MM.1S (cell line): Measurements from ENCODE around the gene ANTXR1.

Source experiments
- DNase-seq: peaks from one replicate; pipeline ENCODE4 v3.0.0-alpha.2; 2015
- H2AFZ ChIP-seq: fragments of 300-600 bp; sonication (generic); 2 replicates; pipeline ENCODE4 v1.6.0; 2016; ENCODE audit warnings: antibody characterized with exemption, low read length
- H3F3A ChIP-seq: fragments of 300-600 bp; sonication (generic); 2 replicates; pipeline ENCODE4 v1.6.1; 2016; ENCODE audit warnings: mild to moderate bottlenecking, antibody characterized with exemption, low read length, moderate library complexity, mixed read lengths; ENCODE audit not compliant: insufficient read depth
- H3K27ac ChIP-seq: fragments of 300-600 bp; sonication (generic); 2 replicates; pipeline ENCODE4 v1.5.1; 2016; ENCODE audit warnings: mild to moderate bottlenecking, low read length
- H3K27me3 ChIP-seq: fragments of 300-600 bp; sonication (generic); replicated peaks from 2 replicates; pipeline ENCODE4 v1.6.0; 2016; ENCODE audit warnings: low read length; ENCODE audit not compliant: insufficient read depth
- H3K36me3 ChIP-seq: fragments of 300-600 bp; sonication (generic); replicated peaks from 2 replicates; pipeline ENCODE4 v1.6.1; 2016; ENCODE audit warnings: mild to moderate bottlenecking, low read length, mixed read lengths; ENCODE audit not compliant: insufficient read depth
- H3K4me1 ChIP-seq: fragments of 300-600 bp; sonication (generic); 2 replicates; pipeline ENCODE4 v1.6.1; 2016; ENCODE audit warnings: low read length, mixed read lengths
- H3K4me2 ChIP-seq: fragments of 300-600 bp; sonication (generic); 2 replicates; pipeline ENCODE4 v1.6.0; 2016; ENCODE audit warnings: low read depth, low read length
- H3K4me3 ChIP-seq: fragments of 300-600 bp; sonication (generic); 2 replicates; pipeline ENCODE4 v1.5.1; 2016; ENCODE audit warnings: low read length, mixed read lengths
- H3K79me2 ChIP-seq: fragments of 300-600 bp; sonication (generic); 2 replicates; pipeline ENCODE4 v1.6.1; 2016; ENCODE audit warnings: mixed run types, low read length, mixed read lengths
- H3K9ac ChIP-seq: fragments of 300-600 bp; sonication (generic); 2 replicates; pipeline ENCODE4 v1.6.1; 2016; ENCODE audit warnings: low read length, mixed read lengths
- H3K9me2 ChIP-seq: fragments of 300-600 bp; sonication (generic); replicated peaks from 2 replicates; pipeline ENCODE4 v1.6.1; 2016; ENCODE audit warnings: mild to moderate bottlenecking, low read length, mixed read lengths; ENCODE audit not compliant: insufficient read depth
- H3K9me3 ChIP-seq: fragments of 300-600 bp; sonication (generic); replicated peaks from 2 replicates; pipeline ENCODE4 v1.6.1; 2016; ENCODE audit warnings: mild to moderate bottlenecking, low read length, mixed read lengths; ENCODE audit not compliant: insufficient read depth
- H4K20me1 ChIP-seq: fragments of 300-600 bp; sonication (generic); 2 replicates; pipeline ENCODE4 v1.6.1; 2016; ENCODE audit warnings: mild to moderate bottlenecking, low read length, moderate library complexity, mixed read lengths; ENCODE audit not compliant: insufficient read depth
- EZH2 ChIP-seq: fragments of 300-600 bp; sonication (generic); optimal IDR thresholded peaks from 2 replicates; pipeline ENCODE3; 2017; ENCODE audit warnings: low read depth, mild to moderate bottlenecking, antibody characterized with exemption, low read length, mixed read lengths
- EZH2phosphoT487 ChIP-seq: fragments of 300-600 bp; sonication (generic); IDR thresholded peaks from 2 replicates; pipeline ENCODE4 v1.6.1; 2018; ENCODE audit warnings: antibody characterized with exemption, low read length
- TF ChIP-seq, protein P1 (sequence below): fragments of 300-600 bp; sonication (generic); IDR thresholded peaks from 2 replicates; pipeline ENCODE4 v1.5.1; 2016; ENCODE audit warnings: antibody characterized with exemption, low read length, mixed read lengths

ANTXR1 gene

DNA sequence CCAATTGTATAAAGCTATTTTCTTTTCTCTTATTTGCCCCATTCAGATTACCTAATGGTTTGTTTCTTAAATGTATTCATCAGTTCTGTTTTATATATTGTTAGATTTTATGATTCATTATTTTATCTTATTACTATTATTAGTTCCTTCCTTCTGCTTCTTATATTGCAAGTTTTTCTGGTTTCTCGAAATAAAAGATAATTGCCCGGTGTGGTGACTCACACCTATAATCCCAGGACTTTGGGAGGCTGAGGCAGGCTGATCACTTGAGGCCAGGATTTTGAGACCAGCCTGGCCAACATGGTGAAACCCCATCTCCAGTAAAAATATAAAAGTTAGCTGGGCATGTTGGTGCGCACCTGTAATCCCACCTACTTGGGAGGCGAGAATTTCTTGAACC lies 37.8 kb downstream of the ANTXR1 start:
- H3K36me3 ChIP-seq = no peaks in the 10 kb centered on the region
- DNase-seq = no peak
- H2AFZ ChIP-seq = no peak overlapping the region
- H3F3A ChIP-seq = no peaks in the 10 kb centered on the region
- no peaks in the 10 kb centered on the region for H3K79me2 ChIP-seq
- no peak for TF ChIP-seq EZH2phosphoT487
- TF ChIP-seq EZH2 = no peak
- TF ChIP-seq, protein P1, sequence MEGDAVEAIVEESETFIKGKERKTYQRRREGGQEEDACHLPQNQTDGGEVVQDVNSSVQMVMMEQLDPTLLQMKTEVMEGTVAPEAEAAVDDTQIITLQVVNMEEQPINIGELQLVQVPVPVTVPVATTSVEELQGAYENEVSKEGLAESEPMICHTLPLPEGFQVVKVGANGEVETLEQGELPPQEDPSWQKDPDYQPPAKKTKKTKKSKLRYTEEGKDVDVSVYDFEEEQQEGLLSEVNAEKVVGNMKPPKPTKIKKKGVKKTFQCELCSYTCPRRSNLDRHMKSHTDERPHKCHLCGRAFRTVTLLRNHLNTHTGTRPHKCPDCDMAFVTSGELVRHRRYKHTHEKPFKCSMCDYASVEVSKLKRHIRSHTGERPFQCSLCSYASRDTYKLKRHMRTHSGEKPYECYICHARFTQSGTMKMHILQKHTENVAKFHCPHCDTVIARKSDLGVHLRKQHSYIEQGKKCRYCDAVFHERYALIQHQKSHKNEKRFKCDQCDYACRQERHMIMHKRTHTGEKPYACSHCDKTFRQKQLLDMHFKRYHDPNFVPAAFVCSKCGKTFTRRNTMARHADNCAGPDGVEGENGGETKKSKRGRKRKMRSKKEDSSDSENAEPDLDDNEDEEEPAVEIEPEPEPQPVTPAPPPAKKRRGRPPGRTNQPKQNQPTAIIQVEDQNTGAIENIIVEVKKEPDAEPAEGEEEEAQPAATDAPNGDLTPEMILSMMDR = no peak
- no peak overlapping the region for H3K9ac ChIP-seq
- no peak overlapping the region for H3K4me2 ChIP-seq
- no peaks in the 10 kb centered on the region for H3K4me1 ChIP-seq
- H4K20me1 ChIP-seq = no peaks in the 10 kb centered on the region
- H3K27ac ChIP-seq = no peak overlapping the region
- H3K9me2 ChIP-seq = no peaks in the 10 kb centered on the region
- H3K9me3 ChIP-seq = no peaks in the 10 kb centered on the region
- H3K27me3 ChIP-seq = no peaks in the 10 kb centered on the region
- no peak overlapping the region for H3K4me3 ChIP-seq

DNA sequence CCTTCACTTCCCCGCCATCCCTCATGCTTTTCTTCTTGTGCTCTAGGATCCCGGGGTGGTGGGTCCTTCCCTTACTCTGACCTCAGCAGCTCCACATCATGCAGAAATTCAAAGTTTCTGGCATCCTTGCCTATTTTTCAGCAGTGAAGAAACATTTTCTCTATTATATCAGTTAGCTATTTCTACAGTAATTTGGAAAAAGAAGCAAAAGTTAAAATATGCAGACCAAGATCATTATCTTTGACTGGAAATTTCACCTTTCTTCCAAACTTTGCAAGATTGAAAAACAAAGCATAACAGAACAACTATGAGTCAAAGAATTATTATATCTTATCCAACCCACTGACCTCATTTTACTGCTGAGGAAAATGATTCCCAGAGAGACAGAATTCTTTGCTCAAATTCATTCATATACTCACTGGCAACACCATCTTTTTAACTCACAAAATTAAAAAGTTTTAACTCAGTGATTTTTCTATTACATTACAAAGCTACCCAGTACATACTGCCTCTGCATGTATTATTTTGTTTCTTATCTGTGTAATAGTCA lies 40.5 kb downstream of the ANTXR1 start:
- Histone ChIP-seq H3K9ac (no peak overlapping the region), H3K27me3 (no peaks in the 10 kb centered on the region), H3K4me1 (no peaks in the 10 kb centered on the region), H3K27ac (no peak overlapping the region), H2AFZ (no peak overlapping the region), H3K9me2 (no peaks in the 10 kb centered on the region), H3K4me2 (no peak overlapping the region), H3K4me3 (no peak overlapping the region), H4K20me1 (no peaks in the 10 kb centered on the region), H3K9me3 (no peaks in the 10 kb centered on the region), H3K79me2 (no peaks in the 10 kb centered on the region), H3K36me3 (no peaks in the 10 kb centered on the region), H3F3A (no peaks in the 10 kb centered on the region)
- DNase-seq = no peak
- TF ChIP-seq EZH2phosphoT487 (no peak), EZH2 (no peak)
- TF ChIP-seq, protein P1 = no peak

DNA sequence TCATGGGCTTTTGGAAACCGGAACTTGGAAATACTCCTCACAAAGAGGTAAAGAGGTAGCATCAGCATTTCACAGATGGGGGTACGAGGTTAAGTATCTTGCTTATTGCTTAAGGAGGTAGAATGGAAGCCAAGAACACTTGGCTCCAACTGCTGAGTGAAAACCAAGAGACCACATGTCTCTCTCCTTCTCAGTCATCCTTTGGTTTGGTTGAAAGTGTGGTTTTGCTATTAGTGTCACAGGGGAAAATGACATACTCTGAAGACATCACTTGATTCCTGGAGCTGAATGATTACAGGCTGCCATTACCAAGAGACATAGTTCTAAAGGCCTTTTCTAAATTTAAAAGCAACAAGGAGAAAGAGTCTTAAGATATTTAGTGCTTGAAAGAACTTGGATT lies 41.5 kb downstream of the ANTXR1 start:
- H3K36me3 ChIP-seq = no peaks in the 10 kb centered on the region
- no peaks in the 10 kb centered on the region for H3F3A ChIP-seq
- H3K9me3 ChIP-seq = no peaks in the 10 kb centered on the region
- no peak overlapping the region for H3K4me3 ChIP-seq
- no peaks in the 10 kb centered on the region for H3K27me3 ChIP-seq
- H3K9me2 ChIP-seq = no peaks in the 10 kb centered on the region
- H3K4me2 ChIP-seq = no peak overlapping the region
- H3K4me1 ChIP-seq = no peaks in the 10 kb centered on the region
- no peaks in the 10 kb centered on the region for H3K79me2 ChIP-seq
- H2AFZ ChIP-seq = no peak overlapping the region
- no peak for DNase-seq
- no peaks in the 10 kb centered on the region for H4K20me1 ChIP-seq
- no peak overlapping the region for H3K27ac ChIP-seq
- H3K9ac ChIP-seq = no peak overlapping the region
- TF ChIP-seq, protein P1 = no peak
- no peak for TF ChIP-seq EZH2
- no peak for TF ChIP-seq EZH2phosphoT487
